K562 (cell line): Measurements from ENCODE around the gene SV2C. TPM values are rescaled to one million over a fixed set of nuclear protein-coding genes. Genes with fewer than 3 reads are reported as not detected.

ENCODE experiments used
- BCOR ChIP-seq: fragments of 450-650 bp; IDR thresholded peaks from 2 replicates; pipeline ENCODE4 v1.6.1; 2016
- CBX5 ChIP-seq: IDR thresholded peaks from 2 replicates; pipeline ENCODE4 v1.6.1; 2014; ENCODE audit warnings: low read depth, borderline replicate concordance
- CREM ChIP-seq: IDR thresholded peaks from 2 replicates; pipeline ENCODE4 v1.6.1; 2014; ENCODE audit warnings: antibody characterized with exemption, low read depth
- FOSL1 ChIP-seq: fragments of 200-800 bp; sonication (Bioruptor generic); conservative IDR thresholded peaks from 2 replicates; pipeline ENCODE4 v1.6.1; 2016; ENCODE audit warnings: missing genetic modification characterization, missing compliant biosample characterization
- HOXB6 ChIP-seq: fragments of 250-450 bp; sonication (Bioruptor Pico); IDR thresholded peaks from 2 replicates; pipeline ENCODE4 v1.5.1; 2022; ENCODE audit warnings: mild to moderate bottlenecking, borderline replicate concordance
- ILK ChIP-seq: fragments of 450-650 bp; IDR thresholded peaks from 2 replicates; pipeline ENCODE4 v1.6.1; 2016; ENCODE audit warnings: missing genetic modification characterization, low read depth, mild to moderate bottlenecking, missing compliant biosample characterization, moderate library complexity, borderline replicate concordance
- RAD21 ChIP-seq, 2 experiments: fragments of 250-450 bp in 1 of 2; fragments of 450-650 bp in 1 of 2; sonication (Bioruptor Pico) in 1 of 2; formaldehyde crosslinking in 1 of 2; IDR thresholded peaks in 1 of 2; conservative IDR thresholded peaks in 1 of 2; 2 replicates each; pipeline versions ENCODE4 v1.4.0 to v1.8.0; 2020 to 2022; ENCODE audit warnings: mild to moderate bottlenecking in 2 of 2, moderate library complexity in 1 of 2
- RBFOX2 ChIP-seq: fragments of 200-400 bp; formaldehyde crosslinking; IDR thresholded peaks from 2 replicates; pipeline ENCODE4 v1.6.1; 2017; ENCODE audit warnings: low read depth, mild to moderate bottlenecking, low read length, moderate library complexity
- RCOR1 ChIP-seq, 2 experiments: IDR thresholded peaks; 2 replicates each; pipeline ENCODE4 v1.6.1; 2012; ENCODE audit warnings: low read depth in 2 of 2, low read length in 2 of 2, borderline replicate concordance in 1 of 2, improper control_type of control experiment in 1 of 2
- SIX5 ChIP-seq, 2 experiments: IDR thresholded peaks; 2 replicates each; pipeline ENCODE4 v1.6.1; 2011; ENCODE audit warnings: low read length in 2 of 2, borderline replicate concordance in 1 of 2, low read depth in 1 of 2, mild to moderate bottlenecking in 1 of 2, moderate library complexity in 1 of 2; ENCODE audit not compliant: insufficient read depth in 1 of 2
- ZNF224 ChIP-seq: sonication (generic); formaldehyde crosslinking; IDR thresholded peaks from 2 replicates; pipeline ENCODE4 v1.8.0; 2022; ENCODE audit warnings: mild to moderate bottlenecking, missing genetic modification reagents
- ZNF316 ChIP-seq: fragments of 450-650 bp; IDR thresholded peaks from 2 replicates; pipeline ENCODE4 v1.6.1; 2016
- polyA plus RNA-seq, 8 experiments: library from polyadenylated mRNA; depleted of rRNA in 4 of 8; stranded (reverse) in 5 of 8; unstranded in 3 of 8; fragments of >200 nt; fragmentation: Nextera tagmentation in 2 of 8; fragmentation: Illumina TruSeq in 1 of 8; extraction: Ambion mirVana in 2 of 8; extraction: Trizol in 1 of 8; gene quantifications; 2 replicates each; pipeline versions ENCODE4 v1.2.1 to v1.2.3, GENCODE V29; 2011 to 2014; ENCODE audit warnings: inconsistent platforms in 1 of 8, missing spikeins in 1 of 8
- total RNA-seq, 7 experiments: library from RNA; depleted of rRNA in 6 of 7; stranded (reverse); fragments of >200 nt in 6 of 7; fragmentation: Illumina TruSeq in 2 of 7; extraction: Trizol in 2 of 7; gene quantifications; 2 replicates each; pipeline versions ENCODE4 v1.2.1 to v1.2.3, GENCODE V29; 2011 to 2021; ENCODE audit warnings: low replicate concordance in 1 of 7
- TF ChIP-seq, protein P1 (sequence below): sonication (generic); formaldehyde crosslinking; IDR thresholded peaks from 2 replicates; pipeline ENCODE4 v1.8.0; 2022; ENCODE audit warnings: mild to moderate bottlenecking, missing genetic modification reagents
- TF ChIP-seq, protein P2 (sequence below): fragments of 250-450 bp; sonication (Bioruptor Pico); IDR thresholded peaks from 2 replicates; pipeline ENCODE4 v1.4.0; 2020; ENCODE audit warnings: mild to moderate bottlenecking, moderate library complexity
- TF ChIP-seq, protein P3 (sequence below): fragments of 450-650 bp; IDR thresholded peaks from 2 replicates; pipeline ENCODE4 v1.6.1; 2016; ENCODE audit warnings: low read depth, mild to moderate bottlenecking, moderate library complexity
- TF ChIP-seq, protein P4 (sequence below), 2 experiments: fragments of 200-800 bp in 1 of 2; sonication (Bioruptor generic) in 1 of 2; sonication (generic) in 1 of 2; formaldehyde crosslinking in 1 of 2; IDR thresholded peaks in 1 of 2; conservative IDR thresholded peaks in 1 of 2; 2 replicates each; pipeline versions ENCODE4 v1.5.0 to v1.6.1; 2016 to 2020; ENCODE audit warnings: missing compliant biosample characterization in 1 of 2, missing genetic modification characterization in 1 of 2, missing genetic modification reagents in 1 of 2
- TF ChIP-seq, protein P5 (sequence below), 2 experiments: fragments of 450-650 bp in 1 of 2; sonication (generic) in 1 of 2; formaldehyde crosslinking in 1 of 2; IDR thresholded peaks in 1 of 2; conservative IDR thresholded peaks in 1 of 2; 2 replicates each; pipeline versions ENCODE4 v1.6.1 to v1.8.1; 2016 to 2023; ENCODE audit warnings: mild to moderate bottlenecking in 2 of 2, moderate library complexity in 2 of 2, inconsistent platforms in 1 of 2, missing genetic modification reagents in 1 of 2
- TF ChIP-seq, protein P6 (sequence below): fragments of 200-800 bp; sonication (Bioruptor generic); IDR thresholded peaks from 2 replicates; pipeline ENCODE4 v1.6.1; 2017; ENCODE audit warnings: missing genetic modification characterization, missing compliant biosample characterization

The SV2C gene
- total and polyA plus RNA-seq, 9 of the 15 experiments (the other 6 are each of a cell fraction or from before 2014, with no cell fraction given), result 0.05 TPM; not detected in 8

DNA sequence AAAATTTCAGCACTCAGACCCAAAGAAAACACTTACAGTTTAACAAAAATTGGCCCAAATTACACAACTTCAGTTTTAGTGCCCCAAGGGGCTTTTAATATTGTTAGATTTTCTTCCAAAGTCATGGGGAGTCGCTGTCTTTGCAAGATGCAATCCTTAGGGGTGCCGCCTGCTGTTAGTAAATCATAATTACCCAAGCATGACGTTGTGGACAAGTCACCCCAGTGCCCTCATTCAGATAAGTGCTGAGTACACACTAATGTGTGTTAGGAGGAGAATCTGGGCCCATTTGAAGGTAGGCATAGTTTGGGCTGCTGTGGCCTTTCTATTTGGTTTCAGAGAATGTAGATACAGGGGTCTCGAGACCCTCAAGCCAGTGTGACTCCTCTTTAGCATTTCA lies 138.1 kb downstream of the SV2C start (continued):
- TF ChIP-seq, protein P1, sequence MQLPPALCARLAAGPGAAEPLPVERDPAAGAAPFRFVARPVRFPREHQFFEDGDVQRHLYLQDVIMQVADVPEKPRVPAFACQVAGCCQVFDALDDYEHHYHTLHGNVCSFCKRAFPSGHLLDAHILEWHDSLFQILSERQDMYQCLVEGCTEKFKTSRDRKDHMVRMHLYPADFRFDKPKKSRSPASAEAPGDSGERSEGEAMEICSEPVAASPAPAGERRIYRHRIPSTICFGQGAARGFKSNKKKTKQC (CRISPR knock-in tag), result no peak
- no peak for TF ChIP-seq RBFOX2
- peak; percentile 69 for TF ChIP-seq ZNF316
- no peak for TF ChIP-seq BCOR
- TF ChIP-seq FOSL1, result no peak
- TF ChIP-seq, protein P2, sequence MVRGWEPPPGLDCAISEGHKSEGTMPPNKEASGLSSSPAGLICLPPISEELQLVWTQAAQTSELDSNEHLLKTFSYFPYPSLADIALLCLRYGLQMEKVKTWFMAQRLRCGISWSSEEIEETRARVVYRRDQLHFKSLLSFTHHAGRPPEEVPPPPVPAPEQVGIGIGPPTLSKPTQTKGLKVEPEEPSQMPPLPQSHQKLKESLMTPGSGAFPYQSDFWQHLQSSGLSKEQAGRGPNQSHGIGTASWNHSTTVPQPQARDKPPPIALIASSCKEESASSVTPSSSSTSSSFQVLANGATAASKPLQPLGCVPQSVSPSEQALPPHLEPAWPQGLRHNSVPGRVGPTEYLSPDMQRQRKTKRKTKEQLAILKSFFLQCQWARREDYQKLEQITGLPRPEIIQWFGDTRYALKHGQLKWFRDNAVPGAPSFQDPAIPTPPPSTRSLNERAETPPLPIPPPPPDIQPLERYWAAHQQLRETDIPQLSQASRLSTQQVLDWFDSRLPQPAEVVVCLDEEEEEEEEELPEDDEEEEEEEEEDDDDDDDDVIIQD (CRISPR knock-in tag), result no peak
- TF ChIP-seq RAD21 (CRISPR knock-in tag; conservative IDR thresholded peaks at IDR 0.05 in 1 of 2, IDR thresholded peaks at IDR 0.05 in 1 of 2), result peak in 1 of 2 experiments; percentile 39; a peak in 2 of 4 replicates
- TF ChIP-seq SIX5 (IDR thresholded peaks at IDR 0.05; ENCODE audit: borderline replicate concordance in 1 of 2, insufficient read depth in 1 of 2, low read depth in 1 of 2, low read length in 2 of 2), result no peak
- TF ChIP-seq, protein P3, sequence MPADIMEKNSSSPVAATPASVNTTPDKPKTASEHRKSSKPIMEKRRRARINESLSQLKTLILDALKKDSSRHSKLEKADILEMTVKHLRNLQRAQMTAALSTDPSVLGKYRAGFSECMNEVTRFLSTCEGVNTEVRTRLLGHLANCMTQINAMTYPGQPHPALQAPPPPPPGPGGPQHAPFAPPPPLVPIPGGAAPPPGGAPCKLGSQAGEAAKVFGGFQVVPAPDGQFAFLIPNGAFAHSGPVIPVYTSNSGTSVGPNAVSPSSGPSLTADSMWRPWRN, result no peak
- TF ChIP-seq, protein P4, sequence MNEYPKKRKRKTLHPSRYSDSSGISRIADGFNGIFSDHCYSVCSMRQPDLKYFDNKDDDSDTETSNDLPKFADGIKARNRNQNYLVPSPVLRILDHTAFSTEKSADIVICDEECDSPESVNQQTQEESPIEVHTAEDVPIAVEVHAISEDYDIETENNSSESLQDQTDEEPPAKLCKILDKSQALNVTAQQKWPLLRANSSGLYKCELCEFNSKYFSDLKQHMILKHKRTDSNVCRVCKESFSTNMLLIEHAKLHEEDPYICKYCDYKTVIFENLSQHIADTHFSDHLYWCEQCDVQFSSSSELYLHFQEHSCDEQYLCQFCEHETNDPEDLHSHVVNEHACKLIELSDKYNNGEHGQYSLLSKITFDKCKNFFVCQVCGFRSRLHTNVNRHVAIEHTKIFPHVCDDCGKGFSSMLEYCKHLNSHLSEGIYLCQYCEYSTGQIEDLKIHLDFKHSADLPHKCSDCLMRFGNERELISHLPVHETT (CRISPR knock-in tag; conservative IDR thresholded peaks at IDR 0.05 in 1 of 2, IDR thresholded peaks at IDR 0.05 in 1 of 2), result no peak
- peak; percentile 54 for TF ChIP-seq CREM
- TF ChIP-seq CBX5, result no peak
- no peak for TF ChIP-seq HOXB6
- no peak for TF ChIP-seq ILK
- TF ChIP-seq RCOR1 (IDR thresholded peaks at IDR 0.05; ENCODE audit: borderline replicate concordance in 1 of 2, low read depth in 2 of 2, low read length in 2 of 2), result no peak
- TF ChIP-seq, protein P5, sequence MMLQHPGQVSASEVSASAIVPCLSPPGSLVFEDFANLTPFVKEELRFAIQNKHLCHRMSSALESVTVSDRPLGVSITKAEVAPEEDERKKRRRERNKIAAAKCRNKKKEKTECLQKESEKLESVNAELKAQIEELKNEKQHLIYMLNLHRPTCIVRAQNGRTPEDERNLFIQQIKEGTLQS (IDR thresholded peaks at IDR 0.05), result no peak
- TF ChIP-seq, protein P5 (CRISPR knock-in tag; conservative IDR thresholded peaks at IDR 0.05), result no peak
- no peak for TF ChIP-seq ZNF224 (CRISPR knock-in tag)
- TF ChIP-seq, protein P6, sequence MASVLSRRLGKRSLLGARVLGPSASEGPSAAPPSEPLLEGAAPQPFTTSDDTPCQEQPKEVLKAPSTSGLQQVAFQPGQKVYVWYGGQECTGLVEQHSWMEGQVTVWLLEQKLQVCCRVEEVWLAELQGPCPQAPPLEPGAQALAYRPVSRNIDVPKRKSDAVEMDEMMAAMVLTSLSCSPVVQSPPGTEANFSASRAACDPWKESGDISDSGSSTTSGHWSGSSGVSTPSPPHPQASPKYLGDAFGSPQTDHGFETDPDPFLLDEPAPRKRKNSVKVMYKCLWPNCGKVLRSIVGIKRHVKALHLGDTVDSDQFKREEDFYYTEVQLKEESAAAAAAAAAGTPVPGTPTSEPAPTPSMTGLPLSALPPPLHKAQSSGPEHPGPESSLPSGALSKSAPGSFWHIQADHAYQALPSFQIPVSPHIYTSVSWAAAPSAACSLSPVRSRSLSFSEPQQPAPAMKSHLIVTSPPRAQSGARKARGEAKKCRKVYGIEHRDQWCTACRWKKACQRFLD, result no peak
